RWPE2 (cell line): ENCODE measurements around the gene NEUROD2.

Experiments used
- ATAC-seq: fragments of 200-7000 bp; cut with Tn5 transposase; 3 replicates; pipeline ENCODE4 v1.9.1; 2021; ENCODE audit warnings: low read depth
- DNase-seq: peaks from one replicate; pipeline ENCODE4 v3.0.0-alpha.2; 2020; ENCODE audit warnings: low spot score
- H3K27ac ChIP-seq: fragments of 450-650 bp; 2 replicates; pipeline ENCODE4 v1.5.1; 2017; ENCODE audit warnings: mild to moderate bottlenecking; ENCODE audit not compliant: poor library complexity, severe bottlenecking
- H3K27me3 ChIP-seq: fragments of 250-450 bp; sonication (Bioruptor Pico); 2 replicates; pipeline ENCODE4 v1.5.1; 2021; ENCODE audit warnings: mild to moderate bottlenecking, moderate library complexity; ENCODE audit not compliant: insufficient read depth, poor library complexity, severe bottlenecking
- H3K36me3 ChIP-seq: fragments of 250-450 bp; sonication (Bioruptor Pico); 2 replicates; pipeline ENCODE4 v1.5.1; 2020; ENCODE audit warnings: low read depth, mild to moderate bottlenecking, moderate library complexity
- H3K4me1 ChIP-seq: fragments of 250-450 bp; sonication (Bioruptor Pico); 2 replicates; pipeline ENCODE4 v1.5.1; 2021; ENCODE audit warnings: mild to moderate bottlenecking, moderate library complexity; ENCODE audit not compliant: insufficient read depth, poor library complexity, severe bottlenecking
- H3K4me3 ChIP-seq: fragments of 250-450 bp; sonication (Bioruptor Pico); 2 replicates; pipeline ENCODE4 v1.5.1; 2021; ENCODE audit warnings: mild to moderate bottlenecking, moderate library complexity; ENCODE audit not compliant: severe bottlenecking
- H3K9me3 ChIP-seq: fragments of 250-450 bp; sonication (Bioruptor Pico); 2 replicates; pipeline ENCODE4 v1.5.1; 2021; ENCODE audit warnings: mild to moderate bottlenecking, moderate library complexity; ENCODE audit not compliant: severe bottlenecking
- TF ChIP-seq, protein P1 (sequence below): fragments of 450-650 bp; IDR thresholded peaks from one replicate; pipeline ENCODE4 v1.5.1; 2017; ENCODE audit warnings: mild to moderate bottlenecking, moderate library complexity; ENCODE audit not compliant: poor library complexity, severe bottlenecking

NEUROD2 gene

DNA sequence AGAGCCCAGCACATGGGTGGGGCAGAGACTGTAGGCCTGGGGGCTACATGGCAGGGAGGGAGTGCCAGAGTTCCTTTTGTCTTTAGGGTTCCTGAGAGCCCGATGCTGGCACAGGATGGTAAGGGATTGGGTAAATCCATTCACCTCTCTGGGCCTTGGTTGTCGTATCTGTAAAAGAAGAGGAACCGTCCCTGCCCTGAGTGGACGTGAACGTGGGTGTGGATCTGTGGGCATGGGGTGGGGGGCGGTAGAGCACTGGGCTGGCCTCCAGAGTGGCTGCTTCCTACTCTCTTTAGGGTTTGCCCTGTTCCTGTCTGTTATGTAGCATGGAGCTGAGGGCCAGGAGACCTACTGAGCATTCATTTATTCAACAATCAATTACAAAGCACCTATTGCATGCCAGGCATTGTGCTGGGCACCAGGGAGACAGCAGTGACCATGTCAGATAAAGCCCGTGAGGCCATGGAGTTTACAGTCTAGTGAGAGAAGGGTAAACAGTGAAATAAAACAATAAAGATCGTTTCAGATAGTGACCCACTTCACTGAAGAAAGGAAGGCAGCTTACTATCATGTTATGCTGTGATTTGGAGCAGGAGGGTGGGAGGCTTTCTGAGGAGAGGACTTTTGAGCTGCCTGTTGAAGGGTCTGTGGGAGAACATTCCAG is 44.3 kb upstream of the NEUROD2 start:
- no peak overlapping the region for H3K27ac ChIP-seq

DNA sequence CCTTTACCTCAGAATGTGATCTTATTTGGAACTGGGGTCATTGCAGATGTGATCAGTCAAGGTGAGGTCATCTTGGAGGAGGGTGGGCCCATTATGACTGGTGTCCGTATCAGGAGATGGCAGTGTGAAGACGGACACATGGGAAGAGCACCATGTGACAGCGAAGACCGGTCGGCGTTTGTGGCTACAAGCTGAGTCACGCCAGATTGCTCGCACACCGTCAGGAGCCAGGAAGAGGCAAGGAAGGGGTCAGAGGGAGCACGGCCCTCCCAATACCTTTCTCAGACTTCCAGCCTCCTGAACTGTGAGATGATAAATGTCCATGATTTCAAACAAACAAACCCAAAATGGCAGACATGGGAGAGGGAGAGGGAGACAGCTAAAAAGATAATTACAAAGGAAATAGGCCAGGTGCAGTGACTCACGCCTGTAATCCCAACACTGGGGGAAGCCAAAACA is 42.4 kb upstream of the NEUROD2 start:
- H3K27ac ChIP-seq: no peak overlapping the region
- H3K36me3 ChIP-seq: 0 out of 2 replicates have a peak, but pooled peaks cover 3% of the 10 kb centered on the region
- TF ChIP-seq, protein P1, sequence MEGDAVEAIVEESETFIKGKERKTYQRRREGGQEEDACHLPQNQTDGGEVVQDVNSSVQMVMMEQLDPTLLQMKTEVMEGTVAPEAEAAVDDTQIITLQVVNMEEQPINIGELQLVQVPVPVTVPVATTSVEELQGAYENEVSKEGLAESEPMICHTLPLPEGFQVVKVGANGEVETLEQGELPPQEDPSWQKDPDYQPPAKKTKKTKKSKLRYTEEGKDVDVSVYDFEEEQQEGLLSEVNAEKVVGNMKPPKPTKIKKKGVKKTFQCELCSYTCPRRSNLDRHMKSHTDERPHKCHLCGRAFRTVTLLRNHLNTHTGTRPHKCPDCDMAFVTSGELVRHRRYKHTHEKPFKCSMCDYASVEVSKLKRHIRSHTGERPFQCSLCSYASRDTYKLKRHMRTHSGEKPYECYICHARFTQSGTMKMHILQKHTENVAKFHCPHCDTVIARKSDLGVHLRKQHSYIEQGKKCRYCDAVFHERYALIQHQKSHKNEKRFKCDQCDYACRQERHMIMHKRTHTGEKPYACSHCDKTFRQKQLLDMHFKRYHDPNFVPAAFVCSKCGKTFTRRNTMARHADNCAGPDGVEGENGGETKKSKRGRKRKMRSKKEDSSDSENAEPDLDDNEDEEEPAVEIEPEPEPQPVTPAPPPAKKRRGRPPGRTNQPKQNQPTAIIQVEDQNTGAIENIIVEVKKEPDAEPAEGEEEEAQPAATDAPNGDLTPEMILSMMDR: no peak

More for the DNA sequence above, 44.3 kb upstream of the NEUROD2 start:
- TF ChIP-seq, protein P1: no peak
- no peaks in the 10 kb centered on the region for H3K9me3 ChIP-seq
- DNase-seq (no peak), ATAC-seq (no peak)
- no peaks in the 10 kb centered on the region for H3K4me1 ChIP-seq
- H3K36me3 ChIP-seq: 0 out of 2 replicates have a peak, but pooled peaks cover 3% of the 10 kb centered on the region
- no peaks in the 10 kb centered on the region for H3K27me3 ChIP-seq
- H3K4me3 ChIP-seq: no peak overlapping the region

DNA sequence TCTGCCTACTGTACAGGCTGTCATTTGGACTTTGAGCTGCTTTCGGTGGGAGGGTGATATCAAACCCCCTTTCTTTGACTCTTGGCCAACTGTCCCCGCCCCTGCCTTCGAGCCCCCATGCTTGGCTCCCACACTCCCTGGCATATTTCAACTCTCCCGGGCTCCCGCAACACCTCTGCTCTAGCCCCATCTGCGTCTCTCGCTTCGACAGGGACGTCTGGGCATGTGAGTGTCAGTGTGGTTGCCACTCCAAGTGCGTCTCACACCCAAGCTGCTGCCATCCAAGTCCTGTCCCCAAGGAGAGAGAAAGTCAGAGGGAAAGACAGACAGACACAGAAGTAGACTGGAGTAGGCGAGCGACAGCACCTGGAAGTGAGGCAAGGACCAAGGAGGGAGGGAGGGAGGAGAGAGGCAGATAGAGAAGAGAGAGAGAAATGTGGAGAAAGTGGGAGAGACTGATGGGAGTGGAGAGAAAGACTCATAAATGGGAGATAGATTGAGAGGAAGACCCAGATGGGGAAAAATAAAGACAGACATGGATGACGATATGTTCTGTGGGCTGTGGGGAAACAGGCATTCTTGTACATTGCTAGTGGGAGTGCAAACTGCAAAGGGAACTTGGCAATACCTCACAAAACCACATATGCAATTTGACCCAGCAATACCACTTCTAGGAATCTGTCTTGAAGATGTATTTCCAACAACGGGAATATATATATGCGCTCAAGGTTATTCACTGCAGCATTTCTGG is 41.1 kb upstream of the NEUROD2 start:
- no peak for ATAC-seq

More for the DNA sequence above, 42.4 kb upstream of the NEUROD2 start:
- DNase-seq (no peak), ATAC-seq (no peak)
- no peaks in the 10 kb centered on the region for H3K4me1 ChIP-seq
- H3K4me3 ChIP-seq: no peak overlapping the region
- H3K9me3 ChIP-seq: no peaks in the 10 kb centered on the region
- no peaks in the 10 kb centered on the region for H3K27me3 ChIP-seq

DNA sequence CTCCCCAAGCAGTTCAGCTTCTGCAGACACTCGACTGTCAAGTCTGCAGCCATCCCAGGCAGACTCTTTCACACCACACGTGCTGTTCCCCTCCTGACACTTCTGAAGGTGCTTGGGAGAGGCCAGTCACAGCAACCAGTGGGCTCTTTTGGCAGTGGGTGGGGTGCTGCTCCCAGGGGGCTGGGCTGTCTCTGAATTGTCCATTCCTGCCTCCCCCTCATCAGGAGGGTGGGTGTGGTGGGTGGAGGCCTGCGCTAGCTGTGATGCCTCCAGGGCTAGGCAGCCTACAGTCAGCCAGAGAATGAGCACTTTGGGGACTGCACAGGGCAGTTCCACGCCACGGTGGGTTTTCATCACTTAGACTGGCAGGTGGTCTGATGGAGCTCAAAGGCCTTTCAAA is 39.5 kb upstream of the NEUROD2 start:
- TF ChIP-seq, protein P1: no peak
- H3K4me3 ChIP-seq: no peak overlapping the region
- H3K9me3 ChIP-seq: no peaks in the 10 kb centered on the region
- H3K27me3 ChIP-seq: no peaks in the 10 kb centered on the region
- no peak for ATAC-seq
- no peak overlapping the region for H3K27ac ChIP-seq
- DNase-seq: no peak
- no peaks in the 10 kb centered on the region for H3K36me3 ChIP-seq
- no peaks in the 10 kb centered on the region for H3K4me1 ChIP-seq

More for the DNA sequence above, 41.1 kb upstream of the NEUROD2 start:
- Histone ChIP-seq H3K27ac (no peak overlapping the region), H3K4me1 (no peaks in the 10 kb centered on the region), H3K4me3 (no peak overlapping the region), H3K27me3 (no peaks in the 10 kb centered on the region), H3K36me3 (no peaks in the 10 kb centered on the region), H3K9me3 (no peaks in the 10 kb centered on the region)
- TF ChIP-seq, protein P1: no peak
- no peak for DNase-seq
